Measurements from ENCODE around the gene PTH1R. TPM values are rescaled to one million over a fixed set of nuclear protein-coding genes. Genes with fewer than 3 reads are reported as not detected.

Gene PTH1R
- total RNA-seq, 2 donors from 2014 or later: 5.8 to 17.9 TPM

DNA sequence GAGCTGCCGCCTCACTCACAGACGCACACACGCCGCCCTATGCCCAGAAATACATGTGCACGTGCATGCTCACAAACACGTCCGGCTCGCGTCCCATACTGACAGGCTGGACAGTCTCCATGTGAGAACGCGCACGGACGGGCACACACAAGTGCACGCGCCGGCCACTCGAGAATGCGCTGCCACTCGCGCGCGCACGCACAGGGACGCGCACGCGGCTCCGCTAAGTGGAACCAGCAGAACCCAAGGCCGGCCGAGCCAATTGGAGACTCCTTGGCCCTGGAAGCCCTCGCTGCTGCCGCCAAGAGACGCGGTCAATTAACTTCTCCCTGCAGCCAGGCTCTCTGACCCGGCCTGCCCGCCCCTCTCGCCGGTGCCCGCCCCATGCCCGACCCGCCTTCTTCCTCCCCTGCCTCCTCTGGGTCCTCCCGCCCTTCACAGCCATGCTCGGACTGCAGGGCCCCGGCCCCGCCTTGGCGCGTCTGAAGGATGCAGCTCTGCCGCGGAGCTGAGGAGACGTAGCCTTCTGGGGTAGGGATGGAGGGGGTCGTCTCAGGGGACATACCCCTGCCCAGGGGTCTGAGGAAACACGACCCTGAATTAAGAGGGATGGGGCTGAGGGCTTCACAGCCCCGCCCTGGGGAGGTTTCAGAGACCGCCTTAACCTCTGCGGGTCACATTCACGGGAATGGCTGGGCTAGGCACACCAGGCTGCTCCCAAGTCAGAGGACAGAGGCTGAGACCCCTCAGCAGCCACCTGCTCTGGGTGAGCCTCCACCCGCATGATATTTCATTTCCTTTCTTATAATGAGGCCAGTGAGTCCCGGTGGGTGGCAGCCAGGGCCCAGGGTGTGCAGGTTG is 15.0 kb downstream of the PTH1R start:
- peak; percentile 94 for DNase-seq (ENCODE audit: low spot score)
- intact Hi-C loops (cut with DNase I): no loop called here

DNA sequence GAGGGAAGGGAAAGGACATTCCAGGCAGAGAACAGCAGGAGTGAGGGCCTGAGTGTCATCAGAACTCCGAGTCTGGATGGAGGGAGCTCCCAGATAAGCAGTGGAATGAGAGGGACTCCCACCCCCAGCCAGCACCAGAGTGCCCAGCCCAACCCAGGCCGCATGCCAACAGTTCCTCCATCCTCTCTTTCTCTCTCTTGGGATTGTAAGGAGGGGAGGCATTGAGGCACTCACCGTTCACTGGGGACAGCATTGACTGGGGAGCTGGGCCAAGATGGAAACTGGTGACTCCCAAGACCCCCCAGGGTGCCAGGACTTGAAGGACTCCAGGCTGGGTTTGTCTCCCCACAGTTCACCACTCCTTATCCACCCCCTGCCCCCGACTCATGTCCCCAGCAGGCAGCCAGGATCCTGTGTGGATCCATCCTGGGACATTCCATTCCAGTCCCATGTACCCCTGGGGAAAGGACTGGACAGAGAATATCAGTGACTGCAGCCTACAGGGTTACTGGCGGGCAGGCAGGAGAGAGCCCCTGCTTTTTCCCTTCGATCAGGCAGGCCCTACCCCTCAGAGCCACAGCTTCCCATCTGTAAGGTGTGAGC is 15.7 kb downstream of the PTH1R start:
- intact Hi-C loops (cut with DNase I): no loop called here
- DNase-seq (ENCODE audit: low spot score): no peak

DNA sequence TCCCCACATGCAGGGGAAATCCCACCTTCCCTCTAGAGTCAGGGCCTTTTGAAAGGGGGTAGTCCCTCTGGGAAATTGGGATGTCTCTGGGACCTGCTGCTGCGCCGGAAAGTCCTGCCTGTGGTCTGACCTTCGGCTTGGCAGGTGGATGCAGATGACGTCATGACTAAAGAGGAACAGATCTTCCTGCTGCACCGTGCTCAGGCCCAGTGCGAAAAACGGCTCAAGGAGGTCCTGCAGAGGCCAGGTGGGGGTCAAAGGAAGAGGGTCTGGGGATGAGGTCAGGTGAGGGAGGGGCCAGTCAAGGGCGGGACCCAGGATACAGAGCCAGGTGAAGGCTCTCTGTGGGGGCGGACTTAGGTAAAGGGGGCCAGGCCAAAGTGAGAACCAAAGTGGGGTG is 16.2 kb downstream of the PTH1R start:
- intact Hi-C loops (cut with DNase I): no loop called here
- peak; percentile 81 for DNase-seq (ENCODE audit: low spot score)

DNA sequence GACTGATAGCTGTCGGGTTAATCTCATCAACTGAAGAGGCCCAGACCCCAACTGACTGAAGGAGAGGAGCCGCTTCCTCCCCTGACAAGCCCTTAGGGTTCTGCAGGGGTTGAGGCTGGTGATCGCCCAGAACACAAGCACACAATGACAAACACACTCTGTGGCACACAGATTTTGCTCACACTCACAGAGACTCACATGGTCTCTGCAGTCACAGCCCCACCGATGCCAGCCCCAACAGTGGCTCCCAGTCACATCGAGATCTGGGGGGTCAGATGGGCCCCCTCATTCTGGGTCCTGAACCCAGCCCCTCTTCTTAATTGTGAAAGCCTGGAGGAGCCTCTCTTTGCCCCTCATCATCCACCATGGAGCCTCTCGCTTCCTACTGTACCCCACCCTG is 16.7 kb downstream of the PTH1R start:
- DNase-seq (ENCODE audit: low spot score): no peak
- intact Hi-C loops (cut with DNase I): no loop called here

DNA sequence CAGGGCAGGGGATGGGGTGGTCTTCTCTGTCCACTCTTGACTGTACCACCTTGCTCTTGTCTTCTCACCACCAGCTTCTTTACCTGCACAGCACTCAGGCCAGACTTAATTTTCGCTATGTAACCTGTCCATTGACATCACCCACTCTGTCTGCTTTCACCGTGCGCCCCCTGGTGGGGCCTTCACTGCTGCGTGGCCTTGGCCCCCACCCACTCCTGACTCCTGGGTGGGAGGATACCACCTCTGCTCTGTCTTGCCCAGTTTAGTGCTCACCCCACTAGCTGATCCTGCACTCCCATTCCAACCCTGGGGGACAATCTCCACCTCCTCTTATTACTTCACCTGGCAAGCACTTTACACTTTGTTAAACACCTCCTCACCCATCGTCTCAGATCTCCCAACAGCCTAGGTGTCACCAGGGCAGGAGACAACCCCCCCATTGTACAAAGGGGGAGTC is 17.7 kb downstream of the PTH1R start:
- intact Hi-C loops (cut with DNase I): loop anchor here in 1 of 2 donors (5.0 kb wide), 2 partner anchors 33 to 188 kb away; partner anchors contain the start of gene MYL3
- DNase-seq (ENCODE audit: low spot score): peak; percentile 90

DNA sequence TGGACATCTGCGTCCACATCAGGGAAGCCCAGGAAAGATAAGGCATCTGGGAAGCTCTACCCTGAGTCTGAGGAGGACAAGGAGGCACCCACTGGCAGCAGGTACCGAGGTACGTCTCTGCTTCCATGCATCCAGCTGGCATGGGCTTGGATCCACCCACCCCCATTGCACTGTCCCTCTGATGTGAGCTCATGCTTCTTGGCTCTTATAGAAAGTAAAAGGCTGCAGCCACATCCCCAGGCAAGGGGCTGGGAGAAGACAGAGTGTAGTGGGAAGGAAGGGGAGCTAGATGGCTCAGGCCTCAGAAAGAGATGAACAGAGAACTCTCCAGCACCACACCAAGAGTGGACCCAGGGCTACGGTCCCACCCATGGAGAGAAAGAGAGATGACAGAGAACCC is 18.2 kb downstream of the PTH1R start:
- DNase-seq (ENCODE audit: low spot score): peak; percentile 68
- intact Hi-C loops (cut with DNase I): loop anchor here in 1 of 2 donors (5.0 kb wide), 2 partner anchors 33 to 188 kb away; partner anchors contain the start of gene MYL3

DNA sequence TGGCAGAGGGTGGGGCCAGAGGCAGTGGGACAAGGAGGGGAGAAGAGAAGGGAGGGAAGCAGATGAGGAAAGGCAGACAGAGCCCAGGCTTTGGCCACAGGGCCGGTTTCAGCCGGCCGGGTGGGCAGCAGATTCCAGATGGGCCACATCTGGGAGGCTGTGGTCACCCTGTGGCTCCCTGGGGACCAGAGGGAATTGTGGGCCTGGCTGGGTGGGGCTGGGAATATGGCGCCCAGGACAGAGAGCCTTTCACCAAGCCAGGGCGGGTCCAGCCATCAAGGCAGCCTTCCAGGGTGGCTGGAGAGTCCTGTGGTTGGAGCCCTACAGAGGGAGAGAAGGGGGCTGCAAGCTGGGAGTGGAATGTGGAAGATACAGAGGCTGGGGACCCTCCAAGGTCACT is 18.9 kb downstream of the PTH1R start:
- DNase-seq (ENCODE audit: low spot score): peak; percentile 49
- intact Hi-C loops (cut with DNase I): loop anchor here in 1 of 2 donors (5.0 kb wide), 2 partner anchors 34 to 189 kb away; partner anchors contain the start of gene MYL3

DNA sequence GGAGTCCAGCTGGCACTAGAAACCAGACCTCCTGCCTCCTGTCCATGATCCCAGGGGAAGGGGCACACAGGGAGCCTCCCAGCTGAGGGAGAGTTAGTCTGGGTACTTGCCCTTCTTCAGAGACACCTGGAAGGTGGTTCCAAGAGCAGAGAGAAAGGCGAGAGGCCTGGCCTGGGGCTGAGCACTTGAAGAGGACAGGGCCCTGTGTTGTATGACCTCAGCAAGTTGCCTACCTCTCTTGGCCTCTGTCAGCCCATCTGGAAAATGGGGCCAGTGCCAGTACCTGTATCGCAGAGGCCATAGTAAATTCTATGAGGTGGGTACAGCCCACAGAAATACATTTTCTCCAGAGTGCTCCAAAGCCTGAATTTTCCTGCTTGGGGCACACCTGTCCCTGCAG is 19.5 kb downstream of the PTH1R start:
- DNase-seq (ENCODE audit: low spot score): peak; percentile 43
- intact Hi-C loops (cut with DNase I): loop anchor here in 1 of 2 donors (5.0 kb wide), 2 partner anchors 35 to 190 kb away; partner anchors contain the start of gene MYL3

DNA sequence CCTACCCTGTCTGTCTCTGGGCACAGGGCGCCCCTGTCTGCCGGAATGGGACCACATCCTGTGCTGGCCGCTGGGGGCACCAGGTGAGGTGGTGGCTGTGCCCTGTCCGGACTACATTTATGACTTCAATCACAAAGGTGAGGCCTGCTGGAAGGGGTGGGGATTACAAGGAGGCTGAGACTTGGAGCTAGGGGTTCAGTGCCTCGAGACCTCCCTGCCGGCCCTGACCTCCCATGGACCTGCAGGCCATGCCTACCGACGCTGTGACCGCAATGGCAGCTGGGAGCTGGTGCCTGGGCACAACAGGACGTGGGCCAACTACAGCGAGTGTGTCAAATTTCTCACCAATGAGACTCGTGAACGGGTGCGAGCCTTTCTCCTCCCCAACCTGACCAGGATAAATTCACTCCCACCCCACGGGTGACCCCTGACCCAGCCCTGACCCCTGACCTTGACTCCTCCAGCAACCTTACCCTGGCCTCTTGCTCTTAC is 20.4 kb downstream of the PTH1R start:
- peak; percentile 51 for DNase-seq (ENCODE audit: low spot score)

DNA sequence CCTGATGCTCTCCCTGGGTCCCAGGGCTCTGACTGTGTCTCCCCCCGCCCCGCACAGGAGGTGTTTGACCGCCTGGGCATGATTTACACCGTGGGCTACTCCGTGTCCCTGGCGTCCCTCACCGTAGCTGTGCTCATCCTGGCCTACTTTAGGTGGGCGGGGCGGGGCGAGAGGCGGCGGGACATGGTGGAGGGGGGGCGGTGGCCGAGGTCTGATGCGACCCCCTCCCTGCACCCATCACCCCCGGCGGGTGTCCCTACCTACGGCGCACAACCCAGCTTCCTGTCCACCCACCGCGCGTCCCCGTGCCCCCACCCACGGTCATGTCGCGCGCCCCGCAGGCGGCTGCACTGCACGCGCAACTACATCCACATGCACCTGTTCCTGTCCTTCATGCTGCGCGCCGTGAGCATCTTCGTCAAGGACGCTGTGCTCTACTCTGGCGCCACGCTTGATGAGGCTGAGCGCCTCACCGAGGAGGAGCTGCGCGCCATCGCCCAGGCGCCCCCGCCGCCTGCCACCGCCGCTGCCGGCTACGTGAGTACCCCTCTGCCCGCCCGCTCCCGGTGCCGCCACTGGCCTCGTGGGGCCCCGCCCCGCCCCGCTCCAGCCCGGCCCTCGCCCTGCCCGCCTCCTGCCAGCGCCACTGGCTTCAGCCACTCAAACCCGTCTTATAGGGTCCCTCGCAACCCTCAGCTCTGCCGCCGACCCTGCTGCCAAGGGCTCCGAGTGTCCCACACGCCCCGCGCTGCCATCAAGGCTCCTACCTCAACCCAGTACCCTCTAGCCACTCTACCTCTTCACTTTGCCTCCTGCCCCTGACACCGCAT is 21.0 kb downstream of the PTH1R start:
- intact Hi-C loops (cut with DNase I): loop anchor here in 1 of 2 donors (5.0 kb wide), 2 partner anchors 36 to 191 kb away; partner anchors contain the start of gene MYL3
- peak; percentile 80 for DNase-seq (ENCODE audit: low spot score)

More for the DNA sequence above, 20.4 kb downstream of the PTH1R start:
- intact Hi-C loops (cut with DNase I): loop anchor here in 1 of 2 donors (5.0 kb wide), 2 partner anchors 36 to 191 kb away; partner anchors contain the start of gene MYL3

DNA sequence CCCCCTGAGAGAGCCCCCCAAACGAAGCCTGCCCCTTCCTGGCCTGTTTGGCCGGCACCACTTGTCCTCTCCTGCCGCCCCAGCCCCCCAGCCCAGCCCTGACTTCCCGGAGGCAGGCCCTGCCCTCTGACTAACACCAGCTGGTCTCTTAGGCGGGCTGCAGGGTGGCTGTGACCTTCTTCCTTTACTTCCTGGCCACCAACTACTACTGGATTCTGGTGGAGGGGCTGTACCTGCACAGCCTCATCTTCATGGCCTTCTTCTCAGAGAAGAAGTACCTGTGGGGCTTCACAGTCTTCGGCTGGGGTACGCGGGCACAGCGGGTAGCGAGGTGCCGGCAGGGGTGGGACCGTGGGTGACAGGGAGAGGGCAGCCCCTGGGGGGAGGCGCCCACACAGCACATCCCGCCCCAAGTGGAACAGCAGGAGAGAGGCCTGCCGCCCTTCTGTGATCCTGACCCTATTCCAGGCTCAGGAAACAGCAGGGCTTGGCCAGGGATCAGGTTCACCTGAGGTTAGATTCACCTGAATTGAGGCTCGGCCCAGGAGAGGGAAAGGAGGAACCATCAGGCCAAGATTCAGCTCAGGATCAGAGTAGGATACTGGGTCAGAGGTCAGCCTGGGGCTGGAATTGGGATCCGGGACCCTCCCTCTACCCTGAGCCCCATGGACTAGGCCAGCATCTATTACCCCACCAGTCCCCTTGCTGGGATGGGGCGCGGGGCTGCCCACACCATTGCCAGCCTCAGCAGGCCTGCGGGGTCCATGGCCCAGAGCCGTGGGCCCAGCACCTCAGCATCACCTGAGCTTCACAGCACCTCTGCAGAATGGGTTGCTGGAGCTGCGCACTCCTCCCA is 21.9 kb downstream of the PTH1R start:
- peak; percentile 75 for DNase-seq (ENCODE audit: low spot score)
- intact Hi-C loops (cut with DNase I): loop anchor here in 1 of 2 donors (5.0 kb wide), 2 partner anchors 37 to 192 kb away; partner anchors contain the start of gene MYL3

DNA sequence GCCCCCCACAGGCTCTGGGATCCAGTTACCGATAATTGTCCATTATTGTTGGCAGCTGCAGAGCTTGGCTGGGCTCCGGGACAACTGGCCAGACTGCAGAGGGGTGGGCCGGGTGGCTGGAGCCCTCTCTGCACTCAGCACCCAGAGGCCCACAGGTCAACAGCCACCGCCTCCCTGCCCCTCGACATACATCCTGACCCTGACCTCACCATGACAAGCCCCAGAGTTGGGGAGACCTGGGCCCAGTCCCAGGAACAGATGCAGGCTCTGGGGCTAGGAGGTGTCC is 22.4 kb downstream of the PTH1R start:
- intact Hi-C loops (cut with DNase I): no loop called here
- peak; percentile 80 for DNase-seq (ENCODE audit: low spot score)

DNA sequence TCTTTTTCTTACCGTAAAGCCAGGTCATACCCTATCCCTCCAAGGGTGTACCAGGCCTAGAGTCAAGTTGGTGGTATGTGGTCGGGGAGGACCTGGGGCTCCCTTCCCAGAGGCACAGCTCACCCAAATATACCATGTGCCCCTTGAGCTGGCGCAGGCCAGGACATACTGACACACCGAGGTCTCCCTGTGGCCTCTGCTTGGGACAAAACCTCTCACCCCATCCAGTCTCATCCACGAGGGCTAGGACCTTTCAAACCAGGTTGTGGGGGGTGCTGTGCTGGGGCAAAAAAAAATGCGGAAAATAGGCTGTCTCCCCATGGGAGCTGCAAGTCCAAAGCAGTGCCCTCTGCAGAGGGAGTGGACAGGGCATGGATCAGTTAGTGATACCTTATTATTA is 22.8 kb downstream of the PTH1R start:
- intact Hi-C loops (cut with DNase I): no loop called here
- DNase-seq (ENCODE audit: low spot score): peak; percentile 57

DNA sequence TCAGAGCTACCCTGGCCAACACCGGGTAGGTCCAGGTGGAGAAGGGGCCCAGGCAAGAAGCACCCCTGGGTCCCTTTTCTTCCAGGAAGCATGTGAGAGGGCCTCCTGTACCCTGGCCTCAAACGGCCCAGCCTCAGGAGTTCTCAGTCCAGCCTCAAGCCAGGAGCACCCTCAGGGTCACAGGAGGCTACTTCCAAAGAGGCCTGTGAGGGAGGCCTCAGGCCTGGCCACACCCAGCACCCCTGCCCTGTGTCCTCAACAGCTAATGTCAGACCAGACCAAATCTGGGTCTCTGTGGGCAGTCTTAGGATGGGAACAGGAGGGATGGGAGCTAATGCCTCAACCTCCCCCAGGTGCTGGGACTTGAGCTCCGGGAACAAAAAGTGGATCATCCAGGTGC is 23.5 kb downstream of the PTH1R start:
- DNase-seq (ENCODE audit: low spot score): peak; percentile 61
- intact Hi-C loops (cut with DNase I): no loop called here

DNA sequence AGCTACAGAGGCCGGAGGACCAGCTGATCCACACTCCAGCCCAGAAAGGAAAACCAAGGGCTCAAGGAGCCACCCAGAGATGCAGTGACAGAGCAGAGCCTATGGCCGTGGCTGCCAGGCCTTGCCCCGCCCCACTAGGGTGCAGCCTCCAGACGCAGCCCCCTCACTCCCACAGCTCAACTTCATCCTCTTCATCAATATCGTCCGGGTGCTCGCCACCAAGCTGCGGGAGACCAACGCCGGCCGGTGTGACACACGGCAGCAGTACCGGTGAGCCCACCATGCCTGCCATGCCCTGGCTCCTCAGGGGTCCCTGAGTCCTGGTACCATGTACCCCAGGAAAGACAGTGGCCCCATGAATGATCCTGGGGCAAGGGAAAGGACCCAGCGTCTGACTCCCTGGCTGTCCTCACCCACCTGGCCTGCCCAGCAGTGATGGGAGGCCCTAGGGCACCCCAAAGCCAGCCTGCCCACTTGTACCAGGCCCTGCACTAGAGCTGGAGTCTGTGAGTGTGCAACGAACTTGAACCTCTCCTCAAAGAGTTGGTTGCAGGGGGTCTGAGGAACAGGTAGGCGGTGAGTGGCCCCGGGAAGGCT is 24.2 kb downstream of the PTH1R start:
- intact Hi-C loops (cut with DNase I): no loop called here
- peak; percentile 76 for DNase-seq (ENCODE audit: low spot score)

DNA sequence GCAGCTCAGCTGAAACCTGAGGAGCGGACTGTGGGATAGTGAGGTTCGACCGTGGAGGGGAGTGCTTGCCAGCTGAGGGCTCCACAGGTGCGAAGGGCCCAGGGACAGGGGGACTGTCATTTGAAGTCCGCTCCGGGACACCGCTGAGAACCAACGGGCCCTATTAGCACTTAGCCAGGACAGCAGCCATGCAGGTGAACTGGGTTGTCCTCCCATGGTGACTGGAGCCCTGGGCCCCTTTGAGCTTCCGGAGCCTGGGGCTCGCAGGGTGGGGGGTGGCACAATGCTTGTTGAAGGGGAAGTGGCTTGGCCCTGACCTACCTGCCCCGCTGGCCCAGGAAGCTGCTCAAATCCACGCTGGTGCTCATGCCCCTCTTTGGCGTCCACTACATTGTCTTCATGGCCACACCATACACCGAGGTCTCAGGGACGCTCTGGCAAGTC is 24.7 kb downstream of the PTH1R start:
- intact Hi-C loops (cut with DNase I): no loop called here
- DNase-seq (ENCODE audit: low spot score): peak; percentile 66

DNA sequence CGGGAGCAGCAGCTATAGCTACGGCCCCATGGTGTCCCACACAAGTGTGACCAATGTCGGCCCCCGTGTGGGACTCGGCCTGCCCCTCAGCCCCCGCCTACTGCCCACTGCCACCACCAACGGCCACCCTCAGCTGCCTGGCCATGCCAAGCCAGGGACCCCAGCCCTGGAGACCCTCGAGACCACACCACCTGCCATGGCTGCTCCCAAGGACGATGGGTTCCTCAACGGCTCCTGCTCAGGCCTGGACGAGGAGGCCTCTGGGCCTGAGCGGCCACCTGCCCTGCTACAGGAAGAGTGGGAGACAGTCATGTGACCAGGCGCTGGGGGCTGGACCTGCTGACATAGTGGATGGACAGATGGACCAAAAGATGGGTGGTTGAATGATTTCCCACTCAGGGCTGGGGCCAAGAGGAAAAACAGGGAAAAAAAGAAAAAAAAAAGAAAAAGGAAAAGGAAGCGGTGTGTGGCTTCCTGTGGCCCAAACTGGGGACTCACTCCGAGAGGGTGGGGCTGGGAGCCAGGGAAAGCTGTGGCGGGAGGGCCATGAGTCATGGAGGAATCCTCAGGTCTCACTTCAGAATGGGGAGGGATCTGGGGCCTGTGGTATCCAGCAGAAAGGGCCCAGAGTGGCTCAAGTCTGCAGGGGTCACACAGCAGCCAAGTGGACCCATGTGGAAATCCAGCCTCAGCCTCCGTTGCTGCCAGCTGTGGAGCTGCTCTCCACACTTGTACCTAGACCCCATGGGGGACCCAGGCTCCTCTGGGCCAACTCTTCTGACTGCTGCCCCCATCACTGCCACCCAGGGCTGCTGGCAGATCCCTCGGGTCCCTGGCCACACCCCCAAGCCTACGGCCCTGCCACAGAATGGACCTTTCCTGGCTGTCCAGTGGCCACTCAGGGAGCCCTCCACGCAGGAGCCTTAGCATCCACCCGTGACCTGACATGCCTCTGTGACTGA is 26.1 kb downstream of the PTH1R start:
- intact Hi-C loops (cut with DNase I): no loop called here

More for the DNA sequence above, 26.1 kb downstream of the PTH1R start:
- peak; percentile 82 for DNase-seq (ENCODE audit: low spot score)

All from posterior vena cava (tissue), 2 donors.